ENCODE data around the gene NAA60.

The NAA60 gene

DNA sequence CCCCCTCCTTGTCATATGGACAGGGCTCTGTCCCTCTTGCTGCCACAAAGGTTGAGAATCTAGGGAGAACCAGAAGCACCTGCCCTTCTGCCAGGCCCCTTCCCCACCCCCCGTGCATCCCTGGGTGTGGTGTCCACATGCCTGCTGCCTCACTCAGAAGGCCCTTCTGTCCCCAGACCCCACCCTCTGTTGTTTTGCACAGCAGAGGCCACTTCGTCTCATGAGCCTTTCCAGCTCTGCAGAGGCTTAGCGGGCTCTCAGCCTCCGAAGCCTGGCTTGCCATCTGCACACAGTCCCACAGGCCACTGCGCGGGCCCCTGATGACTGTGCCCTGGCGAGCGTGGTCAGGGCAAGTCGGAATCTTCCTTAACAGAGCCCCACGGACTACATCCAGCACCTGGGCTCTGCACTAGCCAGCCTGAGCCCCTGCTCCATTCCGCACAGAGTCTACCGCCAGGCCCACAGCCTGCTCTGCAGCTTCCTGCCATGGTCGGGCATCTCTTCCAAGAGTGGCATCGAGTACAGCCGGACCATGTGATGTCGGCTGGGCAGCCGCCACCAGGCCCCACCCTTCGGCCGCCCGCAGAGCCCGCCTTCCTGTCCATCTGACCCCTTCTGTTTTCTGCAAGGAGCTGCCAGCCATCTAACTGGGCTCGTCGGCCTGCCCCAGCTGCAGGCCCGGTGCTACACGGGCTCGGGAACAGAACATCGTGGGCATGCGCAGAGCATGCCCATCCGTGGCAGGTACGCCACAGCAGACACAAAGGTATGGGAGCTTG lies 41.0 kb downstream of the NAA60 start:
- peaks cover 74% of the 10 kb centered on the region for H3K36me3 ChIP-seq (ENCODE audit: control insufficient read depth, insufficient read depth, low read length)

DNA sequence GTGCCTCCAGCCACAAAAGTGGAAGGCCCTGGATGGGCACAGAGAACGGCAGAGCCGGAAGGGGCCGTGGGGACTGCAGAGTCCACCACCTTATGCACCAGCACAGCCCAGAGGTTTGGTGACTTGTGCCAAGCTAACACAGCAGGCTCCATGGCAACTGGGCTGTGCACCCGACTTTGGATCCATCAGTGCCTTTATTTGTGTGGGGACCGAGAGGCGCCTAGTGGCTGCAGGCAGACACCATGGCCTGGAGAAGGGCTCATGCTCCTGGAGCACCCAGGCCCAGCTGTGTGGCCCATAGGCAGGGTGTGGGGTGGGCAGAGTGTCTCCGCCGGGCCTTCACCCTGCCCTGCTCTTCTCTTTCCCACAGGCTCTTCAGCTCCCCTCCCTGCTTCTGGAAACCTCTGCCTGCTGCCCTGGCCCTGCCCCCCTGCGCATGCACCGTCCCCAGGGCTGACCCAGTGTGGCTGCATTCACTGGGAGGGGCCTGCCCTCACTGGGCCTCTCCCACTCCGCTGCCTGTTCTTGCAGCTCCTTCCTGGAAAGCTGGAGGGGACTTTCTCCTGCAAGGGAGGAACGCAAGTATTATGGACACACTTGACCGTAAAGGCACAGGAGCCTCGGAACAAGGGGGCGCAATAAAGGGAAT lies 41.7 kb downstream of the NAA60 start:
- 94 to 98% methylated on average over 13 of the region's 15 CpGs for WGBS, 2 experiments (ENCODE audit: insufficient coverage in 2 of 2)
- Histone ChIP-seq H3K36me3 (ENCODE audit: control insufficient read depth, insufficient read depth, low read length) (peaks cover 67% of the 10 kb centered on the region), H3K4me1 (ENCODE audit: control insufficient read depth, insufficient read depth, low read length, poor library complexity, severe bottlenecking) (peaks cover 5% of the 10 kb centered on the region), H3K9me3 (ENCODE audit: control insufficient read depth, low read length) (no peaks in the 10 kb centered on the region), H3K4me3 (ENCODE audit: extremely low read depth, insufficient read depth, low read length, poor library complexity, severe bottlenecking) (no peak overlapping the region), H3K27ac (ENCODE audit: low read depth, low read length, severe bottlenecking) (no peak overlapping the region)

More for the DNA sequence above, 41.0 kb downstream of the NAA60 start:
- no peaks in the 10 kb centered on the region for H3K9me3 ChIP-seq (ENCODE audit: control insufficient read depth, low read length)
- no peak overlapping the region for H3K27ac ChIP-seq (ENCODE audit: low read depth, low read length, severe bottlenecking)
- WGBS, 2 experiments (ENCODE audit: insufficient coverage in 2 of 2) = 96% methylated on average over 26 to 30 of the region's 30 CpGs
- peaks cover 5% of the 10 kb centered on the region for H3K4me1 ChIP-seq (ENCODE audit: control insufficient read depth, insufficient read depth, low read length, poor library complexity, severe bottlenecking)
- H3K4me3 ChIP-seq (ENCODE audit: extremely low read depth, insufficient read depth, low read length, poor library complexity, severe bottlenecking) = no peak overlapping the region

DNA sequence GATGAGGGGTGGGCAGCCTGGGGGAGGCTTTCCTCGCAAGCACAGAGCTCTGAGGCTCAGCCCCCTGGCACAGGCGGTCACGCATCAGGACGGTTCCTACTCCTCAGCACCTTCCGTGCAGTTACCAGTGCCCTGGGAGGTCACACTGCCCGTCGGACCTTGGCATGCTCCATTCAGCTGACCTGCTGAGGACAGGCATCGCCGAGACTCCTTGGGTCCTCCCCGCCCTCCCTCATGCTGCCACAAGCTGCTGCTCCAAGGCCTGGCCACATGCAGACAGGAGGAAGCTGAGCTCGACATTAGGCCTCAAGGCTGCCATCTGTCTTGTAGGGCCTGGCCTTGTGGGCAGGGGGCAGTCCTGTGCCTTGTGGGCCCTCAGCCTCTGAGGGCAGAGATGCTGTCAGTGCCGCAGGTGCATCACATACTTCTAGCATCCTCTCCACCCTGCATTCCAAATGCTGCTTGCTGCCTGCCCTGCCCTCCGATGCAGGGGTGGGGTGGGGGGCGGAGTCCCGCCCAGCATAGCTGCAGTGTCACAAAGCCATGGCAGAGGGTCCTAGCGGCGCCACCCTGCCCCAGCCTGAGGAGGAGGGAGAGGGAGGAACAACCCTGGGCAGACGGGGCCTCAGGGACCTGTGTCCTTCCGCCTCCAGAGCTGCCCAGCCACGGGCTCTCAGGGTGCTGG lies 42.5 kb downstream of the NAA60 start:
- H3K4me3 ChIP-seq (ENCODE audit: extremely low read depth, insufficient read depth, low read length, poor library complexity, severe bottlenecking) = no peak overlapping the region
- WGBS, 2 experiments (ENCODE audit: insufficient coverage in 2 of 2) = 95 to 98% methylated on average over 15 to 18 of the region's 20 CpGs

DNA sequence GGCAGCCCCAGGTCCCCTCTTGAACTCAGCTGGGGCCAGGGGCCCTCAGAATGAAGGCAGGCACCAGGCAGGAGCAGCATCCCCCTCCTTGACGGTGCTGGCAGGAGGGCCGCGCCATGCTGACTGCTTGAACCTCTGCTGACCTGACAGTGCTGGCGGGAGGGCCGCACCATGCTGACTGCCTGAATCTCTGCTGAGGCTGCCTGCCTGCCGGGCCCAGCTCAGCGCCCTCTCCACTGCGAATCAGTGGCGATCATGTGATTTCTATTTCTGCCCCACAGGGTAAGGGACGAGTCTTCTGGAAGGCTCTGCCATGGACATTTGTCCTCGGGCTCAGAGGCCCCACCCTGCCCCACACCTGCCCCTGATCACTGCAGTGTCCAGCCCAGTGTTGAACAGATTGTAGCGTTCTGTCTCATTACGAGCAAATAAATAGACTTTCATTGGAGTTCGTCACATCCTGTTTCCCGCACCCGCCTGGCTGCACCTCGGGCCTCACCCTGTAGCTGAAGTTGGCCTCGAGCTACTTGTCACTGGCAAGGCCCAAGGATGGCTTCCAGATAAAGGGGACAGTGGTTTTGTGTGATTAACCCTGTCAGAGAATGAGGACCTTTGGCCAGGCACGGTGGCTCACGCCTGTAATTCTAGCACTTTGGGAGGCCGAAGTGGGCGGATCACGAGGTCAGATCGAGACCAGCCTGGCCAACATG lies 43.2 kb downstream of the NAA60 start:
- H3K27ac ChIP-seq (ENCODE audit: low read depth, low read length, severe bottlenecking) = no peak overlapping the region
- no peaks in the 10 kb centered on the region for H3K9me3 ChIP-seq (ENCODE audit: control insufficient read depth, low read length)
- no peak overlapping the region for H3K4me3 ChIP-seq (ENCODE audit: extremely low read depth, insufficient read depth, low read length, poor library complexity, severe bottlenecking)
- peaks cover 57% of the 10 kb centered on the region for H3K36me3 ChIP-seq (ENCODE audit: control insufficient read depth, insufficient read depth, low read length)
- peaks cover under 1% of the 10 kb centered on the region for H3K4me1 ChIP-seq (ENCODE audit: control insufficient read depth, insufficient read depth, low read length, poor library complexity, severe bottlenecking)
- 95 to 98% methylated on average over 24 of the region's 24 CpGs for WGBS, 2 experiments (ENCODE audit: insufficient coverage in 2 of 2)

More for the DNA sequence above, 42.5 kb downstream of the NAA60 start:
- Histone ChIP-seq H3K9me3 (ENCODE audit: control insufficient read depth, low read length) (no peaks in the 10 kb centered on the region), H3K4me1 (ENCODE audit: control insufficient read depth, insufficient read depth, low read length, poor library complexity, severe bottlenecking) (peaks cover 5% of the 10 kb centered on the region), H3K36me3 (ENCODE audit: control insufficient read depth, insufficient read depth, low read length) (peaks cover 62% of the 10 kb centered on the region), H3K27ac (ENCODE audit: low read depth, low read length, severe bottlenecking) (no peak overlapping the region)

DNA sequence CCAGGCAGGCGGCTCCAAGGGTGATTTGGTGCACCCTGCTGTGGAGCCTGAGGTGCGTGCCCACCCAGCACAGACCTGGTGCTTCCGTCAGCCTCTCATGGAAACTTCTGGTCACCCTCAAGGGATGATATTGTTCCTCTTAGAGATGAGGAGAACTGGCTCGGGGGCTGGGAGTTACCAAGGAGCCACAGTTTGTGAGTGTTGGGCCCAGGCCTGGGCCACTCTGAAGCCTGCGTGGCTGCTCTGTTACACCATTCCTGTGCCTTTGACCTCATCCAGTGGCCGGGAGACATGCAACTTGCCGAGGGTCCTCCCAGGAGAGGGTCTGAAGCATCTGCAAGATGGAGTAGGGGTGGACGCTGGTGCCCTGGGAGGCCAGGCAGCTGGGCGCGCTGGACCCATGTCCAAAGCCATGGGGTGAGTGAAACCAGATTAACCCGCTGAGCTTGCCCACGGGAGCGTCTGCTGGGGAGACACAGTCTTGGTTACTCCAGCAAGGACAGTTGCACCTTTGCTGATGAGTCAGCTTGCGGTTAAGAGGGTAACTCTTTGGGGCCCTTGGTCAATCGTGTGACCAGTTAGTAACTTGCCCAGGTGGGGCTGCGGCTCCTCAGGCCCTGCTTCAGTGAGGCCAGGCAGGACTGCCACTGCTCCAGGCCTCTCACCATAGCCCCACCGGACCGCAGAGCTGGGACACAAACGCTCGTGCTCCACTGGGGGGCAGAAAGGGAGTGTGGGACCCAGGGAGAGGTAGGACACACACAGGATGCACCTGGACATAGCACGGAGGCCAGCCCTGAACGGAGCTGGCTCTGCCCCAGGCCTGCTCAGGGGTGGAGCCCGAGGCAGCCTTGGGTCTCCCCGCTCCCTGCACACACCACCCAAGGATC lies 44.3 kb downstream of the NAA60 start:
- H3K36me3 ChIP-seq (ENCODE audit: control insufficient read depth, insufficient read depth, low read length) = peaks cover 47% of the 10 kb centered on the region
- H3K27ac ChIP-seq (ENCODE audit: low read depth, low read length, severe bottlenecking) = no peak overlapping the region
- no peaks in the 10 kb centered on the region for H3K9me3 ChIP-seq (ENCODE audit: control insufficient read depth, low read length)
- no peaks in the 10 kb centered on the region for H3K4me1 ChIP-seq (ENCODE audit: control insufficient read depth, insufficient read depth, low read length, poor library complexity, severe bottlenecking)
- WGBS, 2 experiments (ENCODE audit: insufficient coverage in 2 of 2) = 91 to 96% methylated on average over 20 to 22 of the region's 24 CpGs
- no peak overlapping the region for H3K4me3 ChIP-seq (ENCODE audit: extremely low read depth, insufficient read depth, low read length, poor library complexity, severe bottlenecking)

DNA sequence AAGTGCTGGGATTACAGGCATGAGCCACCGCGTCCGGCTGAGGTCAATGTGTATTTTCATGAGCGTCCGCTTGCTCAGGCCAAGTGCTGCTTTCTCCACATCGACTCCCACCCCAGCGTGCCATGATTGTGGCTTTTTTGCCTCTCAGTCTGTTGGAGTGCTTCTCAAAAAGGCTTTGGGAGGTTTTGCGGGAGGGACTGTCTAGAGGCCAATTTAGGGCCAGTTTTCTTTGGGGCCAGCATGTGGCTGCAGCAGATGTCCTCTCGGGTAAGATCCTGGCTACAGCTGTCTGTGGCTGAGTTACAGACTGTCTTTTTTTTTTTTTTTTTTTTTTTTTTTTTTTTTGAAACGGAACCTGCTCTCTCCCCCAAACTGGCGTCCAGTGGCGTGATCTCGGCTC lies 45.3 kb downstream of the NAA60 start:
- Histone ChIP-seq H3K9me3 (ENCODE audit: control insufficient read depth, low read length) (no peaks in the 10 kb centered on the region), H3K4me1 (ENCODE audit: control insufficient read depth, insufficient read depth, low read length, poor library complexity, severe bottlenecking) (no peaks in the 10 kb centered on the region), H3K27ac (ENCODE audit: low read depth, low read length, severe bottlenecking) (no peak overlapping the region), H3K36me3 (ENCODE audit: control insufficient read depth, insufficient read depth, low read length) (peaks cover 37% of the 10 kb centered on the region), H3K4me3 (ENCODE audit: extremely low read depth, insufficient read depth, low read length, poor library complexity, severe bottlenecking) (no peak overlapping the region)
- 76 to 89% methylated on average over 4 to 6 of the region's 13 CpGs for WGBS, 2 experiments (ENCODE audit: insufficient coverage in 2 of 2)

DNA sequence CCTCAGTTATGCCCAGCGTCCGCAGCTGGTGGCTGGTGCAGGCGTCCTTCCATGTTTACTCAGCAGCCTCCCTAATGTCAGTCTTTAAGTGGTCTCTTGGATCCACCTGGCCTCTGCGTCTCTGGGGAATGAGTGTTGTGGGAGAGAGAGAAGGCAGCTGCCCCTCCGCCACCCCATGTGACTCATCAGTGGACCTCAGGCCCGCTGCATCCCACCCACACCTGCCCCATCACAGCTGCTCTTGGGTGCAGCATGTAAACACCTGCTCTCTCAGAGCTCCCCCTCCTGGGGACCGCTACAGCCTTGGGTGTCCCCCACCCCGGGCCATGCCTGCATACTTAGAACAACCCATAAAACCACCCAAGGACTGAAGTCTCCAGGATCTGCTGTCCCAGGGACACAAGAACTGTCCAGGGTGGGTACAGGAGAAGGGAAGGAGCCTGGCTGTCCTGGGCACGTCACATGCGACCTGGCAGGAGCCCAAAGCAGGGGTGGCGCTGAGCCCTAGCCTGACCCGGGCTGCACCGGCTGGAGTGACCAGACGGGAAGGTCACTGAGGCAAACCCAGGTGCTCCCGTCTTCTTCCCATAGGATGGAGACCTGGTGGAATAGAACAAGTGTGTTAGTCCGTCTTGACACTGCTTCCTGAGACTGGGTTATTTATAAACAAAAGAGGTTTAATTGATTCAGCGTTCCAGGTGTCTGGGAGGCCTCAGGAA lies 47.6 kb downstream of the NAA60 start:
- whole genome bisulfite sequencing, 2 experiments (ENCODE audit: insufficient coverage in 2 of 2) = 93 to 94% methylated on average over 11 to 12 of the region's 17 CpGs
- H3K9me3 ChIP-seq (ENCODE audit: control insufficient read depth, low read length) = no peaks in the 10 kb centered on the region
- peaks cover 15% of the 10 kb centered on the region for H3K36me3 ChIP-seq (ENCODE audit: control insufficient read depth, insufficient read depth, low read length)
- H3K4me3 ChIP-seq (ENCODE audit: extremely low read depth, insufficient read depth, low read length, poor library complexity, severe bottlenecking) = no peak overlapping the region
- no peaks in the 10 kb centered on the region for H3K4me1 ChIP-seq (ENCODE audit: control insufficient read depth, insufficient read depth, low read length, poor library complexity, severe bottlenecking)
- no peak overlapping the region for H3K27ac ChIP-seq (ENCODE audit: low read depth, low read length, severe bottlenecking)

DNA sequence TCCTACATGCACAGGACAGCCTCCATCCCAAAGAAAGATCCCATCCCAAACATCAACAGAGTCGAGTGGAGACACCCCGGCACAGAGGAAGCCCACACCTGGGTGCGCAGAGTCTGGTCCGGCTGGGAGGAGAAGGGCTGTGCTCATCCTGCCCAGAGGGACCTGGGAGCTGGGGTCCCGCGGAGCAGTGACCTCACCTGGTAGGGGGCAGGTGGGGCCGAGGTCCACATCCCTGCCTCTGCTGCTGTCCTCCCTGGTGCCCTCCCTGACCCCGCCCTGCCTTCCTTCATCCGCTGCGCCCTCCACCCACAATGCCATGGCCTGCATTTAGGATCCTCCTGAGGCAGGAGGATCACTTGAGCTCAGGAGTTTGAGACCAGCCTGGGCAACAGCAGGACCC lies 48.9 kb downstream of the NAA60 start:
- Histone ChIP-seq H3K9me3 (ENCODE audit: control insufficient read depth, low read length) (no peaks in the 10 kb centered on the region), H3K4me1 (ENCODE audit: control insufficient read depth, insufficient read depth, low read length, poor library complexity, severe bottlenecking) (no peaks in the 10 kb centered on the region), H3K4me3 (ENCODE audit: extremely low read depth, insufficient read depth, low read length, poor library complexity, severe bottlenecking) (no peak overlapping the region), H3K27ac (ENCODE audit: low read depth, low read length, severe bottlenecking) (no peak overlapping the region), H3K36me3 (ENCODE audit: control insufficient read depth, insufficient read depth, low read length) (peaks cover 6% of the 10 kb centered on the region)
- WGBS, 2 experiments (ENCODE audit: insufficient coverage in 2 of 2) = 83 to 95% methylated on average over 7 to 8 of the region's 10 CpGs

DNA sequence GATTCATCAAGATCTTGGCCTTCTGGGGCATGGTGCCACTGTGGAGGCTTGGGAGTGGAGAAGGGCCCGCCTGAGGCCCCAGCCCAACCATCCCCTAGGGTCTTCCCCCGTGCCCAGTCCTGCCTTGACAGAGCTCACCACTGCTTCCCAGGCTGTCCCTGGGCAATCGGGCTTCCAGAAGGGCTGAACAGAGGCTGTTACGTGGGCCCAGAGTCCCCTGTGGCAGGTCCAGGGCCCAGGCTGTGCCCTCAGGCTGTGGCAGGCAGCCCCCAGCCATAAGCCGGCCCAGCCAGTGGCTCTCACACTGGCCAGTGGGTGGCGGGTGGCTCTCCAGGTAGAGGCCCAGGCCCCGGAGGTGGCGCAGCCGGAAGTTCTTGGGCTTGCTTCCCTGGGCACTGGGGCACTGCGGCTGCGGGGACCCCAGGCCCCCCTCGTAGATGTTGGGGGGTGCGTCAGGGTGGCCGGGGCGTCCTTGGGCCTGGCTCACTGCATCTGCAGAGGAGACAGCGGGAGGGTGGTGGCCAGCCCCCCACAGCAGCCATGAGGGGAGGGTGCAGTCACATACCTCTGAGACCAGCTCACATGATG lies 51.0 kb downstream of the NAA60 start:
- 96 to 97% methylated on average over 16 of the region's 16 CpGs for WGBS, 2 experiments (ENCODE audit: insufficient coverage in 2 of 2)
- Histone ChIP-seq H3K4me1 (ENCODE audit: control insufficient read depth, insufficient read depth, low read length, poor library complexity, severe bottlenecking) (no peaks in the 10 kb centered on the region), H3K36me3 (ENCODE audit: control insufficient read depth, insufficient read depth, low read length) (no peaks in the 10 kb centered on the region), H3K4me3 (ENCODE audit: extremely low read depth, insufficient read depth, low read length, poor library complexity, severe bottlenecking) (no peak overlapping the region), H3K27ac (ENCODE audit: low read depth, low read length, severe bottlenecking) (no peak overlapping the region), H3K9me3 (ENCODE audit: control insufficient read depth, low read length) (no peaks in the 10 kb centered on the region)
